SK-N-MC (cell line): Measurements from ENCODE around the gene OTOP1.
"Not testable (repeated sequence)": the region's sequence is repeated elsewhere in the genome, so short reads cannot be mapped to it uniquely, and the experiment has no call there.

Experiments
- EZH2 ChIP-seq: fragments of 200-600 bp; sonication (generic); IDR thresholded peaks from one replicate; pipeline ENCODE4 v1.6.1; 2017; ENCODE audit warnings: antibody characterized with exemption
- FOXP2 ChIP-seq: optimal IDR thresholded peaks from 2 replicates; pipeline ENCODE3; 2011; ENCODE audit warnings: mild to moderate bottlenecking, moderate library complexity; ENCODE audit not compliant: insufficient read depth; ENCODE audit errors: extremely low read length, control extremely low read depth
- POLR2AphosphoS5 ChIP-seq: IDR thresholded peaks from 2 replicates; pipeline ENCODE4 v1.6.1; 2012; ENCODE audit warnings: mild to moderate bottlenecking, low read depth, low read length, borderline replicate concordance

GRCh38 chr4:4213674-4214073 lies 13.1 kb downstream of the OTOP1 start:
- not testable (repeated sequence) for TF ChIP-seq FOXP2, POLR2AphosphoS5, EZH2
